ENCODE measurements around the gene FAM210A. TPM values are rescaled to one million over a fixed set of nuclear protein-coding genes. Genes with fewer than 3 reads are reported as not detected.

FAM210A gene
- total and polyA plus RNA-seq, 2 of the 4 experiments (the other 2 are of a cell fraction), result 9.8 to 25.3 TPM

GRCh38 chr18:13620818-13621445, 105.4 kb downstream of the FAM210A start:
- H2AK5ac ChIP-seq (ENCODE audit: low read depth, low read length), result no peak overlapping the region
- H3K9ac ChIP-seq (ENCODE audit: low read depth, low read length), result no peak overlapping the region
- no peaks in the 10 kb centered on the region for H3K9me3 ChIP-seq (ENCODE audit: control insufficient read depth, insufficient read depth, low read length)
- no peak overlapping the region for H4K91ac ChIP-seq (ENCODE audit: insufficient read depth, low read depth, low read length)
- no peak overlapping the region for H2BK5ac ChIP-seq (ENCODE audit: low read depth, low read length, poor library complexity, severe bottlenecking)
- no peaks in the 10 kb centered on the region for H4K20me1 ChIP-seq (ENCODE audit: insufficient read depth, low read length)
- no peak overlapping the region for H3K4me3 ChIP-seq (ENCODE audit: insufficient read depth, low read depth, low read length)
- H2BK120ac ChIP-seq (ENCODE audit: low read depth, low read length), result no peak overlapping the region
- ATAC-seq (ENCODE audit: low read depth) (no peak), DNase-seq (no peak)
- no peaks in the 10 kb centered on the region for H3K4me1 ChIP-seq (ENCODE audit: control insufficient read depth, insufficient read depth, low read length)
- H2BK15ac ChIP-seq (ENCODE audit: low read depth, low read length), result no peak overlapping the region
- no TSS peak for BruUV-seq (replicated peaks)
- intact Hi-C loops (cut with micrococcal nuclease) (no loop called here), in situ Hi-C loops (cut with MboI; ENCODE audit: low sequenced_read_pairs) (no loop called here), dilution Hi-C loops (cut with HindIII; ENCODE audit: low sequenced_read_pairs, unreplicated experiment) (no loop called here)
- WGBS, 2 experiments (ENCODE audit: extremely low coverage in 2 of 2, insufficient read length in 1 of 2), result 90% methylated on average over 19 of the region's 29 CpGs; no CpG with 5 or more reads in 1 of the 2 experiments
- H3K79me1 ChIP-seq (ENCODE audit: low read depth in 1 of 2, low read length in 2 of 2), result no peaks in the 10 kb centered on the region
- no peak overlapping the region for H3K14ac ChIP-seq (replicated peaks; ENCODE audit: low read depth, low read length)
- no peak overlapping the region for H3K18ac ChIP-seq (ENCODE audit: low read depth, low read length)
- no peak overlapping the region for H3K56ac ChIP-seq (ENCODE audit: extremely low read depth, insufficient read depth, low read length)
- no peak overlapping the region for H4K5ac ChIP-seq (ENCODE audit: low read depth, low read length)
- ChIA-PET POLR2A (ENCODE audit: unreplicated experiment) (interaction anchor here (0.6 kb wide), 1 partner anchor 29 kb away, joined by 3 read pairs; no protein-coding TSS in a partner anchor), CTCF (no interaction called here)
- no peak overlapping the region for H3K4ac ChIP-seq (ENCODE audit: low read depth, low read length)
- H3K27ac ChIP-seq (ENCODE audit: insufficient read depth, low read length), result no peak overlapping the region
- no peaks in the 10 kb centered on the region for H3K9me1 ChIP-seq (ENCODE audit: insufficient read depth, low read length)
- H3K23ac ChIP-seq (ENCODE audit: low read depth, low read length), result no peak overlapping the region
- peaks cover 12% of the 10 kb centered on the region for H3K27me3 ChIP-seq (ENCODE audit: control insufficient read depth, insufficient read depth, low read length)
- TF ChIP-seq CHD1 (IDR thresholded peaks at IDR 0.05; ENCODE audit: low read depth, low read length) (no peak), MXI1 (IDR thresholded peaks at IDR 0.05; ENCODE audit: borderline replicate concordance, low read depth, low read length) (no peak), NFE2L2 (IDR thresholded peaks at IDR 0.05; ENCODE audit: low read depth, low read length) (no peak), SMC3 (IDR thresholded peaks at IDR 0.05; ENCODE audit: low read depth, low read length) (no peak), CEBPB (IDR thresholded peaks at IDR 0.05; ENCODE audit: low read depth, low read length) (no peak), CTCF (conservative IDR thresholded peaks at IDR 0.05; ENCODE audit: low read depth, low read length) (no peak), BHLHE40 (IDR thresholded peaks at IDR 0.05; ENCODE audit: low read depth, low read length) (no peak), MAFK (IDR thresholded peaks at IDR 0.05; ENCODE audit: low read depth, low read length) (no peak), ELK1 (IDR thresholded peaks at IDR 0.05; ENCODE audit: borderline replicate concordance, low read depth, low read length) (no peak), RAD21 (IDR thresholded peaks at IDR 0.05; ENCODE audit: low read length) (no peak), RFX5 (IDR thresholded peaks at IDR 0.05; ENCODE audit: low read depth, low read length) (no peak), POLR2A (IDR thresholded peaks at IDR 0.05; ENCODE audit: low read depth, low read length) (no peak), RCOR1 (IDR thresholded peaks at IDR 0.05; ENCODE audit: insufficient replicate concordance, low read length) (no peak), USF2 (IDR thresholded peaks at IDR 0.05; ENCODE audit: low read depth, low read length) (no peak), FOS (IDR thresholded peaks at IDR 0.05; ENCODE audit: low read depth, low read length) (no peak), MAZ (IDR thresholded peaks at IDR 0.05; ENCODE audit: borderline replicate concordance, low read depth, low read length) (no peak)
- no peak overlapping the region for H3K4me2 ChIP-seq (ENCODE audit: low read depth, low read length)
- no peaks in the 10 kb centered on the region for H3K36me3 ChIP-seq (ENCODE audit: control insufficient read depth, insufficient read depth, low read length)
- H4K8ac ChIP-seq (ENCODE audit: low read depth in 2 of 2, low read length in 2 of 2), result no peak overlapping the region
- H2BK20ac ChIP-seq (ENCODE audit: low read depth, low read length), result no peak overlapping the region
- H2AFZ ChIP-seq (replicated peaks; ENCODE audit: low read length, poor library complexity), result no peak overlapping the region
- H2AK9ac ChIP-seq (replicated peaks; ENCODE audit: low read depth, low read length, poor library complexity), result no peak overlapping the region

Measured in IMR-90 (cell line).